BLaER1 (cell line): Measurements from ENCODE around the gene TP53I3.
"Not testable (repeated sequence)": the region's sequence is repeated elsewhere in the genome, so short reads cannot be mapped to it uniquely, and the experiment has no call there.

Experiments used
- H3K27ac ChIP-seq: shearing (Covaris generic); formaldehyde crosslinking; 2 replicates; pipeline ENCODE4 v1.8.1; 2022
- H3K27me3 ChIP-seq: shearing (Covaris generic); formaldehyde crosslinking; 2 replicates; pipeline ENCODE4 v1.8.1; 2022
- H3K36me3 ChIP-seq: shearing (Covaris generic); formaldehyde crosslinking; 2 replicates; pipeline ENCODE4 v1.8.1; 2022
- H3K4me1 ChIP-seq: shearing (Covaris generic); formaldehyde crosslinking; 2 replicates; pipeline ENCODE4 v1.8.1; 2022
- H3K4me2 ChIP-seq: shearing (Covaris generic); formaldehyde crosslinking; 2 replicates; pipeline ENCODE4 v1.8.1; 2022
- H3K4me3 ChIP-seq: shearing (Covaris generic); formaldehyde crosslinking; 2 replicates; pipeline ENCODE4 v1.8.1; 2022
- H3K9ac ChIP-seq: shearing (Covaris generic); formaldehyde crosslinking; 2 replicates; pipeline ENCODE4 v1.8.1; 2022
- H3K9me3 ChIP-seq: shearing (Covaris generic); formaldehyde crosslinking; 2 replicates; pipeline ENCODE4 v1.8.1; 2022
- H4K20me1 ChIP-seq: shearing (Covaris generic); formaldehyde crosslinking; 2 replicates; pipeline ENCODE4 v1.8.1; 2022
- Cebpa-rat ChIP-seq: shearing (Covaris generic); IDR thresholded peaks from 2 replicates; pipeline ENCODE4 v1.8.1; 2022

The TP53I3 gene

GRCh38 chr2:24117902-24118301, 33.3 kb upstream of the TP53I3 start:
- TF ChIP-seq Cebpa-rat = no peak
- H3K4me2 ChIP-seq = no peak overlapping the region
- H4K20me1 ChIP-seq = no peaks in the 10 kb centered on the region
- H3K4me1 ChIP-seq = peaks cover 16% of the 10 kb centered on the region
- peaks cover 7% of the 10 kb centered on the region; the same call in 1 of the 2 replicates for H3K9me3 ChIP-seq
- no peaks in the 10 kb centered on the region for H3K27me3 ChIP-seq
- no peak overlapping the region for H3K27ac ChIP-seq
- no peak overlapping the region for H3K9ac ChIP-seq
- peaks cover 16% of the 10 kb centered on the region; the same call in 1 of the 2 replicates for H3K36me3 ChIP-seq
- no peak overlapping the region for H3K4me3 ChIP-seq

- Histone ChIP-seq H3K4me3 (no peak overlapping the region), H3K4me2 (no peak overlapping the region), H3K4me1 (peaks cover 9% of the 10 kb centered on the region), H3K27me3 (no peaks in the 10 kb centered on the region), H3K36me3 (peaks cover 16% of the 10 kb centered on the region; the same call in 1 of the 2 replicates), H3K27ac (no peak overlapping the region), H3K9me3 (peaks cover 7% of the 10 kb centered on the region; the same call in 1 of the 2 replicates), H4K20me1 (no peaks in the 10 kb centered on the region), H3K9ac (no peak overlapping the region)
- no peak for TF ChIP-seq Cebpa-rat
Observed at GRCh38 chr2:24115057-24115456, 30.4 kb upstream of the TP53I3 start.

- Histone ChIP-seq H4K20me1 (no peaks in the 10 kb centered on the region), H3K27me3 (no peaks in the 10 kb centered on the region), H3K36me3 (peaks cover 16% of the 10 kb centered on the region; the same call in 1 of the 2 replicates), H3K9me3 (peaks cover 29% of the 10 kb centered on the region), H3K4me3 (no peak overlapping the region), H3K4me2 (no peak overlapping the region), H3K4me1 (no peaks in the 10 kb centered on the region), H3K9ac (no peak overlapping the region), H3K27ac (no peak overlapping the region)
- TF ChIP-seq Cebpa-rat = no peak
Observed at GRCh38 chr2:24111407-24111901, 26.8 kb upstream of the TP53I3 start.

GRCh38 chr2:24110660-24111303, 26.1 kb upstream of the TP53I3 start:
- H4K20me1 ChIP-seq = no peaks in the 10 kb centered on the region
- H3K4me2 ChIP-seq = no peak overlapping the region
- peaks cover 16% of the 10 kb centered on the region; the same call in 1 of the 2 replicates for H3K36me3 ChIP-seq
- no peak overlapping the region for H3K27ac ChIP-seq
- no peak for TF ChIP-seq Cebpa-rat
- no peak overlapping the region for H3K9ac ChIP-seq
- H3K4me1 ChIP-seq = no peaks in the 10 kb centered on the region
- H3K27me3 ChIP-seq = no peaks in the 10 kb centered on the region
- H3K9me3 ChIP-seq = peaks cover 36% of the 10 kb centered on the region
- no peak overlapping the region for H3K4me3 ChIP-seq

GRCh38 chr2:24109431-24109830, 24.8 kb upstream of the TP53I3 start:
- not testable (repeated sequence) for H3K27me3 ChIP-seq, H3K27ac ChIP-seq, H3K4me1 ChIP-seq, H3K9ac ChIP-seq, H3K4me2 ChIP-seq, H3K4me3 ChIP-seq, H4K20me1 ChIP-seq
- peaks cover 42% of the 10 kb centered on the region for H3K9me3 ChIP-seq
- H3K36me3 ChIP-seq = peaks cover 17% of the 10 kb centered on the region; the same call in 1 of the 2 replicates

- Histone ChIP-seq H3K4me3 (no peak overlapping the region), H4K20me1 (no peaks in the 10 kb centered on the region), H3K9me3 (peaks cover 44% of the 10 kb centered on the region), H3K4me2 (no peak overlapping the region), H3K9ac (no peak overlapping the region), H3K4me1 (peaks cover 8% of the 10 kb centered on the region; the same call in 1 of the 2 replicates), H3K27me3 (no peaks in the 10 kb centered on the region), H3K27ac (no peak overlapping the region), H3K36me3 (peaks cover 26% of the 10 kb centered on the region)
- no peak for TF ChIP-seq Cebpa-rat
Observed at GRCh38 chr2:24107336-24107735, 22.7 kb upstream of the TP53I3 start.

GRCh38 chr2:24106786-24107185, 22.2 kb upstream of the TP53I3 start:
- peaks cover 8% of the 10 kb centered on the region; the same call in 1 of the 2 replicates for H3K4me1 ChIP-seq
- H3K27me3 ChIP-seq = no peaks in the 10 kb centered on the region
- H3K4me3 ChIP-seq = no peak overlapping the region
- H3K27ac ChIP-seq = no peak overlapping the region
- no peaks in the 10 kb centered on the region for H4K20me1 ChIP-seq
- peaks cover 44% of the 10 kb centered on the region for H3K9me3 ChIP-seq
- no peak for TF ChIP-seq Cebpa-rat
- no peak overlapping the region for H3K9ac ChIP-seq
- H3K36me3 ChIP-seq = peaks cover 27% of the 10 kb centered on the region
- no peak overlapping the region for H3K4me2 ChIP-seq

GRCh38 chr2:24105816-24106215, 21.2 kb upstream of the TP53I3 start:
- Histone ChIP-seq H3K4me2 (no peak overlapping the region), H3K4me1 (peaks cover 8% of the 10 kb centered on the region; the same call in 1 of the 2 replicates), H3K27ac (no peak overlapping the region), H3K9ac (no peak overlapping the region), H3K9me3 (peaks cover 44% of the 10 kb centered on the region), H3K27me3 (no peaks in the 10 kb centered on the region), H4K20me1 (no peaks in the 10 kb centered on the region), H3K4me3 (no peak overlapping the region), H3K36me3 (peaks cover 30% of the 10 kb centered on the region)
- no peak for TF ChIP-seq Cebpa-rat

GRCh38 chr2:24104906-24105305, 20.3 kb upstream of the TP53I3 start:
- Histone ChIP-seq H3K36me3 (peaks cover 30% of the 10 kb centered on the region), H4K20me1 (no peaks in the 10 kb centered on the region), H3K27ac (no peak overlapping the region), H3K4me3 (no peak overlapping the region), H3K27me3 (no peaks in the 10 kb centered on the region), H3K9me3 (peaks cover 44% of the 10 kb centered on the region), H3K4me1 (peaks cover 8% of the 10 kb centered on the region; the same call in 1 of the 2 replicates), H3K9ac (no peak overlapping the region), H3K4me2 (no peak overlapping the region)
- TF ChIP-seq Cebpa-rat = no peak

- Histone ChIP-seq H3K9ac (no peak overlapping the region), H4K20me1 (no peaks in the 10 kb centered on the region), H3K4me1 (peaks cover 8% of the 10 kb centered on the region; the same call in 1 of the 2 replicates), H3K36me3 (peaks cover 30% of the 10 kb centered on the region), H3K9me3 (peaks cover 44% of the 10 kb centered on the region), H3K4me3 (no peak overlapping the region), H3K27ac (no peak overlapping the region), H3K4me2 (no peak overlapping the region), H3K27me3 (no peaks in the 10 kb centered on the region)
- no peak for TF ChIP-seq Cebpa-rat
Observed at GRCh38 chr2:24104110-24104650, 19.5 kb upstream of the TP53I3 start.
